ENCODE results near the gene RTN4RL1.
"Not testable (repeated sequence)": the region's sequence is repeated elsewhere in the genome, so short reads cannot be mapped to it uniquely, and the experiment has no call there.

RTN4RL1 gene

DNA sequence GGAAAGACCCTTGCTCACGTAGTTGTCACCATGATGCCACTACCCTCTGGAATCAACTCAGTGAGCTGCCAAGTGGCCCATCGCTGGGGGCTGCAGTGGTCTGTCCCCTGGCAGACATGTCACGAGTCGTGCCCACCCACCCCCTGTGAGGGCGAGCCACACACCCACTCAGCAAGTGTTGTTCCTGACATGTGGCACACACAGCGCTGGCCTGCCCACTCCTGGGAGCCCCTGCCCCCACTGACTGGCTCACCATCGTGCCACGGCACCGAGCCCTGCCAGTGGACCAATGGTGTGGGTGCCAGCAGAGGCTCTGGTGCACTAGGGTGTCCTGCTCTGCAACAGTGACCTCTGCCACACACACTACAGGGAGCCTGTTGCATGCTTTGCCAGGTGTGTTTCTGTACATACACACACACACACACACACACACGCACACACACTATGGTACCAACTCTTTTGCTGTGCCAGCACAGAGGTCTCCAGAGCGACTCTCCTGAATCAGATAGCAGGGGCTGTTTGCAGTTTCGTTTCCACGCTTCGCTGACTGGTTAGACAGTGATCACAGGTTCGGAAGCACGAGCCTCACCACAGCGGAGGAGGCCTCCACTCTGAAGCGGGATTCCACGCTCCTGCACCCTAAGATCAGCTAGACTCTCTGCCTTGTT lies 7.7 kb downstream of the RTN4RL1 start:
- TF ChIP-seq, protein P1, sequence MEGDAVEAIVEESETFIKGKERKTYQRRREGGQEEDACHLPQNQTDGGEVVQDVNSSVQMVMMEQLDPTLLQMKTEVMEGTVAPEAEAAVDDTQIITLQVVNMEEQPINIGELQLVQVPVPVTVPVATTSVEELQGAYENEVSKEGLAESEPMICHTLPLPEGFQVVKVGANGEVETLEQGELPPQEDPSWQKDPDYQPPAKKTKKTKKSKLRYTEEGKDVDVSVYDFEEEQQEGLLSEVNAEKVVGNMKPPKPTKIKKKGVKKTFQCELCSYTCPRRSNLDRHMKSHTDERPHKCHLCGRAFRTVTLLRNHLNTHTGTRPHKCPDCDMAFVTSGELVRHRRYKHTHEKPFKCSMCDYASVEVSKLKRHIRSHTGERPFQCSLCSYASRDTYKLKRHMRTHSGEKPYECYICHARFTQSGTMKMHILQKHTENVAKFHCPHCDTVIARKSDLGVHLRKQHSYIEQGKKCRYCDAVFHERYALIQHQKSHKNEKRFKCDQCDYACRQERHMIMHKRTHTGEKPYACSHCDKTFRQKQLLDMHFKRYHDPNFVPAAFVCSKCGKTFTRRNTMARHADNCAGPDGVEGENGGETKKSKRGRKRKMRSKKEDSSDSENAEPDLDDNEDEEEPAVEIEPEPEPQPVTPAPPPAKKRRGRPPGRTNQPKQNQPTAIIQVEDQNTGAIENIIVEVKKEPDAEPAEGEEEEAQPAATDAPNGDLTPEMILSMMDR (IDR thresholded peaks at IDR 0.05; ENCODE audit: extremely low read depth, missing control alignments), result no peak
- no peak for DNase-seq (ENCODE audit: low spot score)

DNA sequence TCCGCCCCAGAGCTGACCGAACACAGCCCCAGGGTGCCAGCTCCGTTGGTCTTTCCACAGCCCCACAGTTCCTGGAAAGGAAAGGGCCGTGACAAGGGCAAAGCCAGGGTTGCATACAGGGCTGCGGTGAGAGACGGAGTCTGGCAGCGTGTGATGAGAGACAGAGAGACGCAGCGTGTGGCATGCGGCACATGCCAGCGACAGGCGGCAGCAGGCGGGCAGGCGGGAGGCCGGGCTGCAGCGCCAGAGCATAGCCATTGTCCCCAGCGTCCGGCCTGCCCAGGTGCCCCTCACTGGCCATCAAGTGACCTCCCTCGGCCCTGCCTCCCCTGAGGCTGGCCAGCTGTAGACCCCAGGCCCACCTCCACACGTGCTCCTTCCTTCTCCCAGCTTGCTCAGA lies 8.6 kb downstream of the RTN4RL1 start:
- DNase-seq (ENCODE audit: low spot score), result no peak
- TF ChIP-seq, protein P1 (IDR thresholded peaks at IDR 0.05; ENCODE audit: extremely low read depth, missing control alignments), result no peak

DNA sequence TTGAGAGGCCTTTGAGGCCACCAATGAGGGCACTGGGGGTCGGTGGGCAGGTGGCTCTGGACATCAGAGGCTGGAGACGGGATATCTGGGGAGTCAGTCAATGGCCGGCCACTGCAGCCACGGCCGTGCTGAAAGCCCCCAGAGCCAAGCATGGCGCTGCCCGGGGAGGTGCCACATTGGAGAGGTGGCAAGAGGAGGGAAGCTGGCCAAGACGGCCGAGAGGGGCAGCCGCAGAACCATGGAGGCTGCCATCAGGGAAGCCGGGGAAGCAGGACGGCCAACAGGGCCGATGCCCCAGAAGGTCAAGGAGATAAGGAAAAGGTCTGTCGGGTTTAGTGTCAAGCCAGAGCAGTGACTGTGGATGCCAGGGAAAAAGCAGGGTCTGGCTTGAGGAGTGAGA lies 9.8 kb downstream of the RTN4RL1 start:
- TF ChIP-seq, protein P1 (IDR thresholded peaks at IDR 0.05; ENCODE audit: extremely low read depth, missing control alignments), result no peak

DNA sequence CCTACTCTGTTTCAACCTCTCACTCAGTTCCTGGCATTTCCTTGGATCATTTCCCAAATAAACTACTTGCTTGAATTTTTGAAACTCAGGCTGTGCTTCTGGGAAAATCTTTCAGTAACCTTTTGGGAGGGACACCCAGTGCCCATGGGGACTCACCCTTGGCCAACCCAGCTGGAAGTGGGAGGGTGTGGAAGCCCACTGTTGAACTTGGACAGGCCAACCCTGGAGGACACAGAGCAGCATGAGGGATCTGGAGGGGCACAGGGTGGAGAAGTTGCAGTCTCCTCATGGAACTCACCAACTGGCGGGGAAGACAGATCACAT lies 11.2 kb downstream of the RTN4RL1 start:
- TF ChIP-seq, protein P1 (IDR thresholded peaks at IDR 0.05; ENCODE audit: extremely low read depth, missing control alignments), result no peak
- no peak for DNase-seq (ENCODE audit: low spot score)

More for the DNA sequence above, 9.8 kb downstream of the RTN4RL1 start:
- DNase-seq (ENCODE audit: low spot score), result no peak

DNA sequence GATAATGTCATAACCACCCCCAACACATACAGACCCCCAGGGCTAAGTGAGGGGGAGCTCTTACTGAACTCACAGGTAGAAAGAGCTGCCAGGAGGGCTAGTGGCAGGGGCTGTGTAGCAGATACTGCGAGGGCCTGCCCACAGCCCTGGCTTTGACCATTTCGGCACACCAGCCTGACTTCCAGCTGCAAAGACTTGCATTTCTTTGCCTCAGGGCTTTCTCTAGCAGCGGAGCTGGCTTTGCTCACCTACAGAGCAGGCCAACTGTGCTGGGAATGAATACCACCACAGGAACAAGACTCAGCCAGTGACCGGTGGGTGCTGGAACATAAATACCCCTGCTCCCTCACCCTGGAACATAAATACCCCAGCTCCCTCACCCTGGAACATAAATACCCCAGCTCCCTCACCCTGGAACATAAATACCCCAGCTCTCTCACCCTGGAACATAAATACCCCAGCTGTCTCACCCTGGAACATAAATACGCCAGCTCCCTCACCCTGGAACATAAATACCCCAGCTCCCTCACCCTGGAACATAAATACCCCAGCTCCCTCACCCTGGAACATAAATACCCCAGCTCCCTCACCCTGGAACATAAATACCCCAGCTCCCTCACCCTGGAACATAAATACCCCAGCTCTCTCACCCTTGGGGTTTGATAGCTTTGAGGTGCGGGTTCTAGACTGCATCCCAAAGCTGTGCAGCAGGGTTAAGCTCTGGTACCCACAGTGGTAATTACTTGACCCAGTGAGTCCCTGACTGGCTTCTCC lies 11.7 kb downstream of the RTN4RL1 start:
- not testable (repeated sequence) for DNase-seq (ENCODE audit: low spot score)

DNA sequence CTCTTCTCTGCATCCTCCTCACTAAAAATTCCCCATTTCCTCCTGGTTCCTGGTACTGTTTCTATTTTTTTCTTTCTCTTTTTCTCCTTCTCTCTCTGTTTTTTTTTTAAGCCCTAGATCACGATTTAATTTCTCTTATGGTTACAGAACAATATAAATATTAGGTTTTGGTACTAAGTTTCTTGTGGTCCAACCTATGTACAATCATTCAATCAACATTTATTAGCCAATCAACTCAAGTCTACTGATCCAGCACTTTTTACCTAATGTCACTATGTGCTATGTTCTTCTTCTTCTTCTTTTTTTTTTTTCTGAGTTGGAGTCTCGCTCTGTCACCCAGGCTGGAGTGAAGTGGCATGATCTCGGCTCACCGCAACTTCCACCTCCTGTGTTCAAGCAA lies 12.6 kb downstream of the RTN4RL1 start:
- TF ChIP-seq, protein P1 (IDR thresholded peaks at IDR 0.05; ENCODE audit: extremely low read depth, missing control alignments), result no peak
- no peak for DNase-seq (ENCODE audit: low spot score)

DNA sequence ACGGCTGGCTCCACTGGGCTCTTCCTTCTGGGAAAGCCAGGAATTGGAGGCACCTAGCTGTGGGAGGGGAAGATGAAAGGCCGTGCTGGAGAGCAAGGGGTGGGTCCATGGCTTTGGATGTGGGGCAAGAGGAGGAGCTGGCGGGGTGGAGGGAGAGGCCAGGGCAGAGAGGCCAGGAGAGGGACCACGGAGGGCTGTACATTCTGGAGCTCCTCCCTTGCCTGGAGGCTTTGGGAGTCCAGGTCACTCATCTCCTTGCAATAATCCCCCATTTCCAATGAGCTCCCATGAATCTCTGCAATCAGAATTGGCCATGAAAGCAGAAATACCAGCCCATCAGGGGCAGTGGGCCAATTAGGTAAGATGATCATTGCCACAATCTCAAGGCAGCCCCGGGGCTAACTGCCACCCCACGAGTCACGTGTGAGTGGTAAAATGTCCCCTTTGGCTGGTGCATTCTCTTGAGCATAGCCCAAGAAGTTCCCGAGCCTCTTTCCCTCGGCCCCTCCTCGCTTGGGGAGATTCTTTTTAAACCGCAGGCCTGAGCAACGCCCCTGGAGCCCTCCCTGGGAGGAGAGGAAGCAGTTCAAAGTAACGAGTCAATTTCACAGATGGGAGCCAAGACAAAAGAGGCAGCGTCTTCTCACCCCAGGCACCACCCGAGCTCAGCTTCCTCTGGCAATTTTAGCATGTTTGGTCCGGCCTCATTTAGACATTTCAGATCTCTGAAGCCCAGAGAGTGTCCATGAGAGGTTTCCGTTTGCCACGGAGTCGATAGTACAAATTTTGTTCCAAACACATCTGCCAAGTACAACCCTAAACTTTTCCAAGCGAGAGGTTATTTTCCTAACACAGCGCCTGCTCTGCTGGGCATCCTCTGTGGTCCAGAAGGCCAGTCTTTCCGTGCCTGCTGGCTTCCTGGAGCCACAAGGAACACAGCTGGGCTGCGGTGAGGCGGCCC lies 13.4 kb downstream of the RTN4RL1 start:
- DNase-seq (ENCODE audit: low spot score), result no peak
- TF ChIP-seq, protein P1 (IDR thresholded peaks at IDR 0.05; ENCODE audit: extremely low read depth, missing control alignments), result no peak

Measured in GM20000 (cell line).